ENCODE data around the gene NCF1. TPM values are rescaled to one million over a fixed set of nuclear protein-coding genes. Genes with fewer than 3 reads are reported as not detected.
A peak's percentile ranks its signal among the peaks of the same experiment; 100 is the strongest.
"Not testable (repeated sequence)": the region's sequence is repeated elsewhere in the genome, so short reads cannot be mapped to it uniquely, and the experiment has no call there.

NCF1 gene
- total RNA-seq, 2 experiments from 2014 or later: 3.9 to 4.5 TPM

DNA sequence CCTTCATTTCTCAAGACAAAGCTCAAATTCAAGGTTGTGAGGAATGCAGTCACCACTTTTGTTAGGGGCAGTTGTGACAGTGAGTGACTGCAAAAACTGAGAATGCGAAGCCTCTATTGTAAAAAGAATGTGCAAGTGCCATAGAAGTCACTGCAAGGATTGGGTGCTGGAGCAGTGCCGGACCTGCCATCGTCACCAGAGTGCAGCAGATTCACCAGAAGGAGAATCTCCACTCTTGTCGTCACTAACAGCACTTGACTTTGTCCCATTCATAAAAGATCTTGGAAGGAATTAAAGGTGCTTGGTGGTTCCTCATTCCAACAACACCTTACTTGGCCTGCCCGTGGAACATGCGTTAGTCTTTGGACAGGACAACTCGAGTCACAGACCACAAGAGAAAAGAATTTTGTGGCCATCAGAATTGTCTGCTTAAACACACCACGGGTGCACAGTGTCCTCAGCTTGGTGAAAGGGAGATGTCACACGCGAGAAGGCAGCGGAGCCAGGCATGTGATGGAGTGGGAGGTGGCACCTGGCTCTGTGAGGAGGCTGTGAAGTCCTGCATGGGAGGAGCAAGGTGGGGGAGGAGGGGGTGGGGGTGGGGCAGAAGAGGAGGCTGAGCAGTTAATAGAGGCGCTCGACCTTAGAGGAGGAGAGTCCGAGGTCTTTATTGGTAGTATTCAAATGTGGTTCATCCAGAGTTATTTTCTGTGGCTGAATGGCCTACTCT, 33.7 kb upstream of the NCF1 start:
- POLR2A ChIA-PET; H3K4me1 Mint-ChIP-seq (ENCODE audit: low read depth); H3K9me3 ChIP-seq (ENCODE audit: control insufficient read depth in 1 of 2, insufficient read depth in 1 of 2, low read length in 2 of 2); intact Hi-C loops (cut with DNase I, micrococcal nuclease); H3K27me3 ChIP-seq (ENCODE audit: control insufficient read depth in 1 of 2, insufficient read depth in 2 of 2, low read length in 2 of 2); H3K36me3 Mint-ChIP-seq (ENCODE audit: low read depth); H3K27me3 Mint-ChIP-seq; H3K27ac ChIP-seq (ENCODE audit: low read depth in 1 of 2, low read length in 2 of 2); H3K4me3 ChIP-seq (ENCODE audit: low read length); H3K4me3 Mint-ChIP-seq; CTCF ChIA-PET; DNase-seq; H3K9me3 Mint-ChIP-seq; H3K36me3 ChIP-seq (ENCODE audit: insufficient read depth, low read length); H3K27ac Mint-ChIP-seq; H3K4me1 ChIP-seq (ENCODE audit: insufficient read depth, low read length): not testable (repeated sequence)
- peak; percentile 55 for ATAC-seq (ENCODE audit: poor library complexity)

DNA sequence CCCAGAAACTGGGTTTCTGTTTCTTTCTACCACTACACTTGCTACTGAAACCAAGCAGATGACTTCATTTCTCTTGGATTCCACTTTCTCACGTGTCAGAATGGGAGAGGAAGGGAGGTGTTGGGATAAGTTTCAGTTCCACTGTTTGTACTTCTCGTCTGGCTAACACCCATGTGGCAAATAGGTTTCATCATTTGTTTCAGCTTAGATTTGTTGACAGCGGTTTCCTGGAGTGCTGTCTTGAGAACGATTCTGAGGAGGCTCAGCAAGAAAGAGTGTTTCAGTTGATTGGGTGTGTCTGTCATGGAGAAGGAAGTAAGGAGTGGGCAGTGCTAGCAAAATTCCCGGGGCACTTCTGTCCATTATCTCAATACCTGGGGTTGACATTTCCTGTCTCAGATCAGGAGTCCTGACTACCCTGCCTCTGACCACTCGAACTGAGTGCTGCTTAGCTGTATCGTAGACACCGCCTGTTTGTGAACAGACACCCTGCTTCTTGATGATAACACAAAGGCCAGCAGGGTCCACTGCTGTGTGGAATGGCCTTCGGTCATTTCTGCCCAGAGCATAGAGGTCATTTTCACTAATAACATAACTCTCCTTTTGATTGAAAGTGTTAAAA, 29.8 kb upstream of the NCF1 start:
- H3K27ac ChIP-seq (ENCODE audit: low read depth in 1 of 2, low read length in 2 of 2); H3K36me3 ChIP-seq (ENCODE audit: insufficient read depth, low read length); H3K4me3 ChIP-seq (ENCODE audit: low read length); ATAC-seq (ENCODE audit: poor library complexity); POLR2A ChIA-PET; H3K27me3 Mint-ChIP-seq; H3K27ac Mint-ChIP-seq; H3K9me3 Mint-ChIP-seq; H3K36me3 Mint-ChIP-seq (ENCODE audit: low read depth); H3K27me3 ChIP-seq (ENCODE audit: control insufficient read depth in 1 of 2, insufficient read depth in 2 of 2, low read length in 2 of 2); CTCF ChIA-PET; intact Hi-C loops (cut with DNase I, micrococcal nuclease); H3K4me1 ChIP-seq (ENCODE audit: insufficient read depth, low read length); H3K9me3 ChIP-seq (ENCODE audit: control insufficient read depth in 1 of 2, insufficient read depth in 1 of 2, low read length in 2 of 2); DNase-seq; H3K4me1 Mint-ChIP-seq (ENCODE audit: low read depth); H3K4me3 Mint-ChIP-seq: not testable (repeated sequence)

DNA sequence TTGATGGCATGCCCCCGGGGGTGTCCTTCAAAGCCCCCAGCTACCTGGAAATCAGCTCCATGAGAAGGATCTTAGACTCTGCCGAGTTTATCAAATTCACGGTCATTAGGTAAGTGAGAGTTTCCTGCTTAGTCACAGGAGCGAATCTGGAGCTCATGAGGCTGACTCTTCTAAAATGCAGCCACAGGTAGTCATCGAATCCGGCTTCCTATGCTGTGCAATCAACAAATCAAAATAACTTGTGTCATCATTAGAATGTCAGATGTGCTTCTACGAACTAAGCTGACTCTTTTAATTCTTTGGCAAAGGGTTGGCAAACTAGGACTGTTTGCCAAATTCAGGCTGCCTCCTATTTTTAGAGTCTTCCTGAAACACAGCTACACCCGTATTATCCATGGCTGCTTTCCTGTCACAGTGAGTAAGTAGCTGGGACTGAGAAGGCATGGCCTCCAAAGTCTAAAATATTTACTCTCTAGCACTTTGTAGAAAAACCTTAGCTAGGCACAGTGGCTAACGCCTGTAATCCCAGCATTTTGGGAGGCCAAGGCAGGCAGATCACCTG, 19.8 kb upstream of the NCF1 start:
- H3K9me3 Mint-ChIP-seq; H3K4me1 ChIP-seq (ENCODE audit: insufficient read depth, low read length); H3K27ac Mint-ChIP-seq; H3K27me3 Mint-ChIP-seq; CTCF ChIA-PET; H3K4me3 Mint-ChIP-seq; ATAC-seq (ENCODE audit: poor library complexity); H3K9me3 ChIP-seq (ENCODE audit: control insufficient read depth in 1 of 2, insufficient read depth in 1 of 2, low read length in 2 of 2); POLR2A ChIA-PET; H3K27ac ChIP-seq (ENCODE audit: low read depth in 1 of 2, low read length in 2 of 2); intact Hi-C loops (cut with DNase I, micrococcal nuclease); H3K36me3 Mint-ChIP-seq (ENCODE audit: low read depth); DNase-seq; H3K36me3 ChIP-seq (ENCODE audit: insufficient read depth, low read length); H3K4me3 ChIP-seq (ENCODE audit: low read length); H3K27me3 ChIP-seq (ENCODE audit: control insufficient read depth in 1 of 2, insufficient read depth in 2 of 2, low read length in 2 of 2); H3K4me1 Mint-ChIP-seq (ENCODE audit: low read depth): not testable (repeated sequence)

DNA sequence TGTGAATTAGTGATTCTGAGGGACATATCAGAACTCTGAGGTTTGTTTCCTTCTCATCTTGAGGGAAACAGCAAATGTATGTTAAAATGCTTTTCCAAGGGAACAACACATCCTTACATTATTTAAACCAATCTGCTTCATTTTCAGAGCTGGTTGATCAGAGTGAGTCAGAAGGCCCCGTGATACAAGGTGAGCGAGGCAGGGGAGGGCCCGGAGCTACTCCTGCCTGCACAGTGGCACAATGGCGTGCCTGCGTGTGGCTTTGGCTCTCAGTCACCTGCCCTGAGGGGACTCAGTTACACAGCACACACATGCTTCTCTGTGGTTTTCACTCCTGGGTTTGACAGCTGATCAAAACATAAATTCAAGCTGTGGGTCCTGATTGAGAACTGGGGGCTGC, 17.1 kb upstream of the NCF1 start:
- H3K4me3 Mint-ChIP-seq: not testable (repeated sequence)

DNA sequence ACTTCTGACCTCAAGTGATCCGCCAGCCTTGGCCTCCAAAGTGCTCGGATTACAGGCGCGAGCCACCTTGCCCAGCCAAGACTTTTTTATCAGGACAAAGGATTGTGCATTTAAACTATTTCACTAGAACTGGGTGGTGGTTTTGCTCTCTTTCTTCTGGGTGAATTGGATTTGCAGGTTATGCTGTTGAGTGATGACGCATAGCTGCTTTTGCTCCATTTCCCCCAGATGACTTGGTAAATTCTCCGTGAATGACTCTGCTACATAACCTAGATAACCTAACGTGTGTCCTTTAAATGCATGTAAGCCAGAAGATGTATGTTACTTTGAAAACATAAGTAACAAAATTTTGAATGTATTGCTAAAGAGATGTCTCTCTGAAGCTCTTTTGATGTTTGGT, 15.5 kb upstream of the NCF1 start:
- H3K4me1 ChIP-seq (ENCODE audit: insufficient read depth, low read length); H3K4me1 Mint-ChIP-seq (ENCODE audit: low read depth); ATAC-seq (ENCODE audit: poor library complexity); H3K27ac Mint-ChIP-seq; CTCF ChIA-PET; H3K36me3 ChIP-seq (ENCODE audit: insufficient read depth, low read length); H3K36me3 Mint-ChIP-seq (ENCODE audit: low read depth); H3K9me3 Mint-ChIP-seq; DNase-seq; H3K27me3 Mint-ChIP-seq; H3K27ac ChIP-seq (ENCODE audit: low read depth in 1 of 2, low read length in 2 of 2); H3K9me3 ChIP-seq (ENCODE audit: control insufficient read depth in 1 of 2, insufficient read depth in 1 of 2, low read length in 2 of 2); H3K4me3 Mint-ChIP-seq; H3K27me3 ChIP-seq (ENCODE audit: control insufficient read depth in 1 of 2, insufficient read depth in 2 of 2, low read length in 2 of 2); POLR2A ChIA-PET; H3K4me3 ChIP-seq (ENCODE audit: low read length); intact Hi-C loops (cut with DNase I, micrococcal nuclease): not testable (repeated sequence)

More for the DNA sequence above, 17.1 kb upstream of the NCF1 start:
- H3K4me1 ChIP-seq (ENCODE audit: insufficient read depth, low read length); POLR2A ChIA-PET; H3K9me3 Mint-ChIP-seq; H3K27ac ChIP-seq (ENCODE audit: low read depth in 1 of 2, low read length in 2 of 2); H3K36me3 Mint-ChIP-seq (ENCODE audit: low read depth); H3K9me3 ChIP-seq (ENCODE audit: control insufficient read depth in 1 of 2, insufficient read depth in 1 of 2, low read length in 2 of 2); H3K27me3 Mint-ChIP-seq; DNase-seq; H3K36me3 ChIP-seq (ENCODE audit: insufficient read depth, low read length); H3K27me3 ChIP-seq (ENCODE audit: control insufficient read depth in 1 of 2, insufficient read depth in 2 of 2, low read length in 2 of 2); H3K27ac Mint-ChIP-seq; ATAC-seq (ENCODE audit: poor library complexity); H3K4me3 ChIP-seq (ENCODE audit: low read length); CTCF ChIA-PET; H3K4me1 Mint-ChIP-seq (ENCODE audit: low read depth); intact Hi-C loops (cut with DNase I, micrococcal nuclease): not testable (repeated sequence)

DNA sequence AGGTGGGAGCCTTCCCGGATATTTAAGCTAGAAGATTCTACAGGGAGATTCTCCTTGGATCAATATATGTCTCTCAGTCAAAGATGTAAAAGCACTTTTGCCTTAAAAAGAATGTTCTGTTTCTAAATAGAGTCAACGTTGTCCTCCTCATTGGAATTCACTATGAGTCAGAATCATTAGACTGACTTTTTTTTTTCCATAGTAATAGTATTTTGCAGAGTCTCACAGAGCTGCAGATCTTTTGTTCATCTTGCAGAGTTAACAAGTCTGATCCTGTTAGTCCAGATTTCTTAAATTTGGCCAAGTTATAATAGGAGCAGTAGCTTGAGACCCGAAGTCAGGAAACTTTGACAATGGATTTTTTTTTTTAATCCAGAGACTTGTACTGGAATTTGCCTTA, 14.8 kb upstream of the NCF1 start:
- CTCF ChIA-PET; H3K27ac Mint-ChIP-seq; H3K4me3 Mint-ChIP-seq; H3K27me3 ChIP-seq (ENCODE audit: control insufficient read depth in 1 of 2, insufficient read depth in 2 of 2, low read length in 2 of 2); H3K4me1 ChIP-seq (ENCODE audit: insufficient read depth, low read length); ATAC-seq (ENCODE audit: poor library complexity); DNase-seq; H3K4me3 ChIP-seq (ENCODE audit: low read length); H3K36me3 ChIP-seq (ENCODE audit: insufficient read depth, low read length); H3K27me3 Mint-ChIP-seq; H3K9me3 Mint-ChIP-seq; H3K36me3 Mint-ChIP-seq (ENCODE audit: low read depth); H3K4me1 Mint-ChIP-seq (ENCODE audit: low read depth); H3K9me3 ChIP-seq (ENCODE audit: control insufficient read depth in 1 of 2, insufficient read depth in 1 of 2, low read length in 2 of 2); intact Hi-C loops (cut with DNase I, micrococcal nuclease); POLR2A ChIA-PET; H3K27ac ChIP-seq (ENCODE audit: low read depth in 1 of 2, low read length in 2 of 2): not testable (repeated sequence)

DNA sequence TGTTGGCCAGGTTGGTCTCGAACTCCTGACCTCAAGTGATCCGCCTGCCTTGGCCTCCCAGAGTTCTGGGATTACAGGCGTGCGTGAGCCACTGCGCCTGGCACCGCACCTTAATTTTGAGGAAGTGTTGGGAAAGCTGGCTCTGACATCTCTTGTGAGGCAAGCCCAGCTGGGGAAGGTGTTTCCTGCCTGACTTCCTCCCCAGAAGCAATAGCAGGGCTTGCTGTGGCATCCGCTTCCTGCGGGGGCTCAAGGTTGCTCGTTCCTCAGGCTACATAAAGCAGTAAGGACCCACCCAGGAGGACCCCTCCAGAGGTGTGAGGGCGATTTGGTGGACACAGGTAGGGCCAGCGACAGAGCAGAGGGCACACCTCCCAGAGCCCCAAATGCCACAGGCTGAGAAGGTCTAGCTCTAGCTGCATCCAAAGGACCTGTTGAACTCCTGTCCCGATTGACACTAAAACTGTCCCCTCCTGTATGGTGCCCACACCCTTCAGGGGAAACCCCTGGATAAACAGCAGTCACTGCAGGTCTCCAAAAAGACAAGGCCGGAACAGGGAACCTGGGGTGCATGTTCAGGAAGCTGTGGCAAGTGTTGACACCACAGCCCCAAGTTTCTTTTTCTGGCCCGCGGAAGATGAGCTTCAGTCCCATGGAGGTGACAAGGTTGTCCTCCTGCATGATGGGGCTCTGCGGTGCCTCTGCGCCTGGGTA, 8.4 kb upstream of the NCF1 start:
- H3K9me3 ChIP-seq (ENCODE audit: control insufficient read depth in 1 of 2, insufficient read depth in 1 of 2, low read length in 2 of 2); H3K4me3 ChIP-seq (ENCODE audit: low read length); H3K4me3 Mint-ChIP-seq; intact Hi-C loops (cut with DNase I, micrococcal nuclease); POLR2A ChIA-PET; H3K27me3 ChIP-seq (ENCODE audit: control insufficient read depth in 1 of 2, insufficient read depth in 2 of 2, low read length in 2 of 2); DNase-seq; H3K4me1 Mint-ChIP-seq (ENCODE audit: low read depth); H3K27ac ChIP-seq (ENCODE audit: low read depth in 1 of 2, low read length in 2 of 2); CTCF ChIA-PET; H3K9me3 Mint-ChIP-seq; H3K4me1 ChIP-seq (ENCODE audit: insufficient read depth, low read length); H3K27me3 Mint-ChIP-seq; H3K36me3 ChIP-seq (ENCODE audit: insufficient read depth, low read length); H3K27ac Mint-ChIP-seq; H3K36me3 Mint-ChIP-seq (ENCODE audit: low read depth): not testable (repeated sequence)
- peak; percentile 79 for ATAC-seq (ENCODE audit: poor library complexity)
